ENCODE results near the gene MRAP2.
"Not testable (repeated sequence)": the region's sequence is repeated elsewhere in the genome, so short reads cannot be mapped to it uniquely, and the experiment has no call there.

MRAP2 gene

DNA sequence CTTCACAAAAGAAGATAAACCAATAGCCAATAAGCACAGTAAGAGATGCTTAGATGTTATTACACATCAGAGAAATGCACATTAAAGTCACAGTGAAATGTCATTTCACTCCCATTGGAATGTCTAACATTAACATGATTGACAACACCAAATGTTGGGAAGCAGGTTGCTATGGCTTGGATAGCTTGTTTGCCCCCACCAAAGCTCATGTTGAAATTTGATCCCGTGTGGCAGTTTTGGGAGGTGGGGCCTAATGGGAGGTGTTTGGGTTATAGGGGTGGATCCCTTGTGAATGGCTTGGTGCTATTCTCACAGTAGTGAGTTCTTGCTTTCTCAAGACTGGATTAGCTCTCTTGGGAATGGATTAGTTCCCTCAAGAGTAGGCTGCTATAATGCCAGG, 44.8 kb downstream of the MRAP2 start:
- no peak for DNase-seq

DNA sequence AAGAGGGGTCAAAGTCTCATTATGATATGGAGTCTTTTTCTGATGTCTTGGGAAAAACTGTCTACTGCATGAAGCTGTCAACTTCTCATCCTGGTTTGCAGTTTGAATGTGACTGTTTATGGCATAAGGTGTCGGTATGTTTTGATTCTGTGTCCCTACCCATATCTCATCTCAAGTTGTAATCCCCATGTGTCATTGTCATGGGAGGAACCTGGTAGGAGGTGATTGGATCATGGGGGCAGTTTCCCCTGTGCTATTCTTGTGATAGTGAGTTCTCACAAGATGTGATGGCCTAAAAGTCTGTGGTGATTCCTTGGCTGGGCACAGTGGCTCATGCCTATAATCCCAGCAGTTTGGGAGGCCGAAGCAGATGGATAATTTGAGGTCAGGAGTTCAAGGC, 47.6 kb downstream of the MRAP2 start:
- no peak for DNase-seq

GRCh38 chr6:84082689-84083265, 49.2 kb downstream of the MRAP2 start:
- DNase-seq: no peak

DNA sequence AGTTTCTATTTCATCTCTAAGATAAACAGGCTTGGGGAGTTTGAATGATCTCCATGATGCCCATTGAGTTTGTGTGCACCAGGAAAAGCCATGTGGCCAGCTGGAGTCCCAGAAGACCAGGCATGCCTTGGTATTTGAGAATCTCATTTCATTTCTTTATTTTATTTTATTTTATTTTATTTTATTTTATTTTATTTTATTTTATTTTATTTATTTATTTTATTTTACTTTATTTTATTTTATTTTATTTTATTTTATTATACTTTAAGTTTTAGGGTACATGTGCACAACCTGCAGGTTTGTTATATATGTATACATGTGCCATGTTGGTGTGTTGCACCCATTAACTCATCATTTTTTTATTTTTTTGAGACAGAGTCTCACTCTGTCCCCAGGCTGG, 51.1 kb downstream of the MRAP2 start:
- DNase-seq: not testable (repeated sequence)

GRCh38 chr6:84086056-84086455, 52.5 kb downstream of the MRAP2 start:
- DNase-seq: no peak

GRCh38 chr6:84086545-84087429, 53.2 kb downstream of the MRAP2 start:
- no peak for DNase-seq

DNA sequence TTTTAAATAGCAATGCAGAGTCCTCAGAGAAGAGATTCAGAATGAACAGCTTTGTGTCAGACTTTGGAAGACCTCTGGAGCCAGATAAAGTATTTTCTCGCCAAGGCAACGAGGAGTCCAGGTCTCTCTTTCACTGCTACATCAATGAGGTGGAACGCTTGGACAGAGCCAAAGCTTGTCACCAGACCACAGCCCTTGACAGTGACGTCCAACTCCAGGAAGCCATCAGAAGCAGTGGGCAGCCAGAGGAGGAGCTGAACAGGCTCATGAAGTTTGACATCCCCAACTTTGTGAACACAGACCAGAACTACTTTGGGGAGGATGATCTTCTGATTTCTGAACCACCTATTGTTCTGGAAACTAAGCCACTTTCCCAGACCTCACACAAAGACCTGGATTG, 55.5 kb downstream of the MRAP2 start:
- no peak for DNase-seq

DNA sequence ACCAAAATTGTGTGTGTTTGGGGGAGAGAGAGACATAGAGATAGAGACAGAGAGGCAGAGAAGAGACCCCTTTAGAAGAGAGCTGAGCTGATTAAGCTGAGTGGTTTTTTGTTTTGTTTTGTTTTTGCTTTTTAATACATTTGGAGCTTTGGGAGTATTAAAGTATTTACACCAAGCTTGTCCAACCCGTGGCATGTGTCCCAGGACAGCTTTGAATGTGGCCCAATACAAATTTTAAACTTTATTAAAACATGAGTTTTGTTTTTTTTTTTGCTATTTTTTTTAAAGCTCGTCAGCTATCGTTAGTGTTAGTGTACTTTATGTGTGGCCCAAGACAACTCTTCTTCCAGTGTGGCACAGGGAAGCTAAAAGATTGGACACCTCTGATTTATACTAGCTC, 56.0 kb downstream of the MRAP2 start:
- no peak for DNase-seq

DNA sequence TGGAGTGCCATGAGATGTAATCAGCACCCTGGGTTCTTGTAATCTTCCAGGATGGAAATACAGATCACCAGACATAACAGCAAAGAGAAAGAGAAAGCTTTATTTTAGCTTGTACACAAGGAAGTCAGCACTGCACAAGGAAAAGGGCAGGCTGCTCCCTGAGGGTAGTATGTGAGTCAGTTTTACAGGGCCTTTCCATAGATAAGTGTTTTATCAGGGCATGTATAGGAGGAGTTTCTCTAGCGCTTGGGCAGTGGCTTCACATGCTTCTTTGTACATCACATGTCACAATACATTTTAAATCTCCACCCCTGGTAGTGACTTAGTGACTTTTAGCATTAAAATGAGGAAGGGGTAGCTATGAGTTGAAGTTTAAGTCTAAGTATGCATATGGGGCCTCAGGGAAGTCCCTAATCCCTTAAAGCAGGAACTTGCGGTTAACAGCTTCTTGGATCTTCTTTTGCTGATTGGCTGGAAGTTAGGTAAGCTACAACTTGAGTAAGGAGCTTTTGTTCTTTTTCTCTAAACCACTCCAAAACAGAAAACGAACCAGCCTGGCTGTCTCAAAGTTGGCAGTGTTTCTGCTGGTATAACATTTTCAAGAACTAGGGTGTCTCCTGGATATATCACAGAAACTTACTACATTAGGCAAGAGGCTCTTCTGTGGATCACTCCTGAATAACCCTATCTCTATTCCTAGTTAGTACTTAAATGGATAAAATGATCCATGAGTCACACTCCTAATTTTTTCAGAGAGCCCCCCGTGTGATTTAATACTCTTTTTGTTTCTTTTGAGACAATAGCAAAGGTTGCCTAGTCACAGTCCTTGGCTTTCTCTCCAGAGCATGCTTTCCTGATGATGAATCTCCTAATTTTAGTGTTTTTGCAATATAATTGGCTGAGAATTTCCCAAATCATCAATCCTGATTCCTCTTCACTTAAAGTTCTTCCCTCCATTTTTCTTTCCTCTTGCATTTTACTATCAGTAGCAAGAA, 60.2 kb downstream of the MRAP2 start:
- no peak for DNase-seq

- DNase-seq: no peak
Measured at GRCh38 chr6:84095156-84095555, 61.6 kb downstream of the MRAP2 start.

- no peak for DNase-seq
Measured at GRCh38 chr6:84103029-84103428, 69.5 kb downstream of the MRAP2 start.

DNA sequence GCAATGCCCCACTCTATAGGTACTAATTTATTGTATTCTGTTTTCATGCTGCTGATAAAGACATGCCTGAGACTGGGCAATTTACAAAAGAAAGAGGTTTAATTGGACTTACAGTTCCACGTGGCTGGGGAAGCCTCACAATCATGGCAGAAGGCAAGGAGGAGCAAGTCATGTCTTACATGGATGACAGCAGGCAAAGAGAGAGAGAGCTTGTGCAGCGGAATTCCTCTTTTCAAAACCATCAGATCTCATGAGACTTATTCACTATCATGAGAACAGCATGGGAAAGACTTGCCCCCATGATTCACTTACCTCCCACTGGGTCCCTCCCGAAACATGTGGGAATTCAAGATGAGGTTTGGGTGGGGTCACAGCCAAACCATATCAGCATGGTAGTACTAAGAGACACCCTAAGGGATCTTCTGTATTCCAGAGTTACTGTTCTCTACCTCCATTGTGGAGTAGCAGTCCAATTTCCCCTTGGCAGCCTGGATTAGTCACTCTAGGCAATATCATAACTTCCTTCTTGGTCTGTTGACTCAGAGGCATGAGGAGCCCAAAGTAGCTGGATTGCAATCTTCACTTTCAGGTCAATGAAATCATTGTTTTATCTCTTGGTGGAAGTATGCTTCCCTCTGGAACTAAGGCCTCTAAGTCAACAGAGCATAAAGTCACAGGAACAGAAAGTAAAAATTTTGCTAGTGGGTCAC, 71.8 kb downstream of the MRAP2 start:
- not testable (repeated sequence) for DNase-seq

GRCh38 chr6:84107495-84107894, 73.9 kb downstream of the MRAP2 start:
- DNase-seq: no peak

DNA sequence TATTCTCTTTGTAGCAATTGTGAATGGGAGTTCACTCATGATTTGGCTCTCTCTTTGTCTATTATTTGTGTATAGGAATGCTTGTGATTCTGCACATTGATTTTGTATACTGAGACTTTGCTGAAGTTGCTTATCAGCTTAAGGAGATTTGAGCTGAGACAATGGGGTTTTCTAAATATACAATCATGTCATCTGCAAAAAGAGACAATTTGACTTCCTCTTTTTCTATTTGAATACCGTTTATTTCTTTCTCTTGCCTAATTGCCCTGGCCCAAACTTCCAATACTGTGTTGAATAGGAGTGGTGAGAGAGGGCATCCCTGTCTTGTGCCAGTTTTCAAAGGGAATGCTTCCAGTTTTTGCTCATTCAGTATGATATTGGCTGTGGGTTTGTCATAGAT, 77.8 kb downstream of the MRAP2 start:
- not testable (repeated sequence) for DNase-seq

GRCh38 chr6:84114933-84115594, 81.5 kb downstream of the MRAP2 start:
- not testable (repeated sequence) for DNase-seq

- DNase-seq: no peak
Measured at GRCh38 chr6:84118191-84118590, 84.6 kb downstream of the MRAP2 start.

DNA sequence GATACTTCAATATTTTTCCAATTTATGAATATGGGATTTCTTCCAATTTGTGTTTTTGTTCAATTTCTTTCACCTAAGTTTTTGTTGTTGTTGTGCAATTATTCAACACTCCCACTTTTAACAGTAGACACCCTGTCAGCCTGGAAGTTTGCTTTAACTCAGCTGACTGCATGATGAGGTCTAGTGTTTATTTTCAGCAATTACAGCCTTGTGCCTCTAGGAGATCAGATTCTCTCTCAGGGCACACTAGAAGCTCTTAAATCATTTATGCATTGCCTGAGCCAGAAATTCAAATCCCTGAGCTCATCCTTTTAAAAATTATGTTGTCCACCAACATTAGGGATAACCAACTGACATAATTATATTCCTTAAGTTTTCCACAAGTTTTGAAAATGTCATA, 85.7 kb downstream of the MRAP2 start:
- DNase-seq: no peak

- no peak for DNase-seq
Measured at GRCh38 chr6:84123186-84123585, 89.6 kb downstream of the MRAP2 start.

- not testable (repeated sequence) for DNase-seq
Measured at GRCh38 chr6:84129588-84129987, 96.0 kb downstream of the MRAP2 start.

DNA sequence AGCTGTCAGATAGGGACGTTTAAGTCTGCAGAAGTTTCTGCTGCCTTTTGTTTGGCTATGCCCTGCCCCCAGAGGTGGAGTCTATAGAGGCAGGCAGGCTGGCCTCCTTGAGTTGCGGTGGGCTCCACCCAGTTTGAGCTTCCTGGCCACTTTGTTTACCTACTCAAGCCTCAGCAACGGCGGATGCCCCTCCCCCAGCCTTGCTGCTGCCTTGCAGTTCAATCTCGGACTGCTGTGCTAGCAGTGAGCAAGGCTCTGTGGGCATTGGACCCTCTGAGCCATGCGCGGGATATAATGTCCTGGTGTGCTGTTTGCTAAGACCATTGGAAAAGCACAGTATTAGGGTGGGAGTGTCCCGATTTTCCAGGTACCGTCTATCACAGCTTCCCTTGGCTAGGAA, 99.8 kb downstream of the MRAP2 start:
- DNase-seq: not testable (repeated sequence)

DNA sequence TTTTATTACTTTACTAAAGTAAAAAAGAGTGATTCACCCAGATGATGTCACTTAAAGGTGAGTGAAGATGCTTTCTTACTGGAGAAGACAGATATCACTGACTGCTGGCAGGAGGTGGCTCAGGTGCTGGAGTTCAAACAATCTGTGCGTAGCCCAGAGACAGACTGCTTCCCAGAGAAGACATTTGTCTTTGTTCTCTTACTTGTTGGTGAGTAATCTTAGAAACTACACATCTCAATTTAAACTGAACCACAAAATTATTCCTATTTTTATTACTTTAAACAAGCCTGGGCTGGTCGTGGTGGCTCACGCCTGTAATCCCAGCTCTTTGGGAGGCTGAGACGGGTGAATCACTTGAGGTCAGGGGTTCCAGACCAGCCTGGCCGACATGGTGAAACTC, 101.7 kb downstream of the MRAP2 start:
- no peak for DNase-seq
